ENCODE results near the gene SPATA31C1. TPM values are rescaled to one million over a fixed set of nuclear protein-coding genes. Genes with fewer than 3 reads are reported as not detected.

SPATA31C1 gene
- total and polyA plus RNA-seq, 2 of the 8 experiments (the other 6 are each of a cell fraction or from before 2014, with no cell fraction given) = 0.15 TPM; not detected in 1

GRCh38 chr9:87894998-87895625, 22.6 kb upstream of the SPATA31C1 start:
- no peak overlapping the region for H4K8ac ChIP-seq (ENCODE audit: extremely low read depth, insufficient read depth, low read length)
- FAIRE-seq (peak; percentile 48), DNase-seq (ENCODE audit: low read depth in 1 of 2, low spot score in 2 of 2) (peak in 1 of 2 experiments; percentile 43)
- H3K23ac ChIP-seq (ENCODE audit: insufficient read length) = no peak overlapping the region
- H3K14ac ChIP-seq (ENCODE audit: insufficient read length) = no peak overlapping the region
- no peak overlapping the region for H2BK5ac ChIP-seq (ENCODE audit: low read depth, low read length)
- no peak overlapping the region for H2AK5ac ChIP-seq (ENCODE audit: low read depth, low read length)
- H2BK12ac ChIP-seq (ENCODE audit: low read depth, low read length) = no peak overlapping the region
- H2BK120ac ChIP-seq (replicated peaks; ENCODE audit: low read depth, low read length) = no peak overlapping the region
- H3K9me3 ChIP-seq (ENCODE audit: insufficient read depth in 2 of 2, low read depth in 1 of 2, low read length in 1 of 2) = no peaks in the 10 kb centered on the region
- no peaks in the 10 kb centered on the region for H3K4me1 ChIP-seq (replicated peaks in 1 of 4; ENCODE audit: control insufficient read depth in 3 of 4, insufficient read depth in 4 of 4, low read length in 3 of 4)
- no peak overlapping the region for H4K91ac ChIP-seq (replicated peaks; ENCODE audit: insufficient read length, low read length)
- H3K18ac ChIP-seq (ENCODE audit: extremely low read depth, low read length) = no peak overlapping the region
- WGBS, 2 experiments (ENCODE audit: extremely low coverage in 1 of 2, insufficient coverage in 1 of 2, insufficient read length in 1 of 2, insufficient replicate concordance in 2 of 2, low coverage in 1 of 2, low lambda C conversion rate in 2 of 2, missing lambda C conversion rate in 1 of 2) = 74% methylated on average over 4 of the region's 4 CpGs; no CpG with 5 or more reads in 1 of the 2 experiments
- H3K27ac ChIP-seq (ENCODE audit: low read depth, low read length) = no peak overlapping the region
- H3K4me3 ChIP-seq (ENCODE audit: extremely low read depth in 1 of 4, insufficient read depth in 2 of 4, low read depth in 3 of 4, low read length in 4 of 4) = no peak overlapping the region
- ChIA-PET POLR2A (ENCODE audit: partially characterized antibody) (no interaction called here), CTCF (ENCODE audit: partially characterized antibody) (interaction anchor here (0.6 to 2.0 kb wide), 6 partner anchors 9 to 66 kb away, joined by 3 to 15 read pairs (median 4); partner anchors contain the start of gene SPATA31E1)
- H3K4ac ChIP-seq (replicated peaks; ENCODE audit: insufficient read length, low read depth, low read length) = no peak overlapping the region
- no peaks in the 10 kb centered on the region for H3K79me2 ChIP-seq (ENCODE audit: control insufficient read depth in 1 of 2, insufficient read depth in 2 of 2, low read length in 2 of 2)
- H2BK15ac ChIP-seq (ENCODE audit: low read length) = no peak overlapping the region
- H4K20me1 ChIP-seq (replicated peaks in 1 of 2; ENCODE audit: control insufficient read depth in 1 of 2, insufficient read depth in 2 of 2, low read length in 2 of 2) = no peaks in the 10 kb centered on the region
- no peak overlapping the region for H3K4me2 ChIP-seq (ENCODE audit: insufficient read depth in 1 of 2, low read depth in 2 of 2, low read length in 2 of 2)
- no peaks in the 10 kb centered on the region for H3K23me2 ChIP-seq (ENCODE audit: low read depth, low read length)
- no peak overlapping the region for H2BK20ac ChIP-seq (ENCODE audit: low read length)
- H3K9ac ChIP-seq (replicated peaks in 1 of 4; ENCODE audit: extremely low read depth in 1 of 4, low read depth in 3 of 4, low read length in 3 of 4) = no peak overlapping the region
- no peak overlapping the region for H3K56ac ChIP-seq (replicated peaks; ENCODE audit: insufficient read length, low read depth, low read length)
- no peaks in the 10 kb centered on the region for H3K27me3 ChIP-seq (replicated peaks in 1 of 4; ENCODE audit: control insufficient read depth in 3 of 4, extremely low read depth in 1 of 4, insufficient read depth in 3 of 4, low read length in 3 of 4)
- H4K5ac ChIP-seq (ENCODE audit: insufficient read length, low read depth, low read length) = no peak overlapping the region
- no peaks in the 10 kb centered on the region for H3K79me1 ChIP-seq (ENCODE audit: low read depth, low read length)
- H3K36me3 ChIP-seq (ENCODE audit: control insufficient read depth in 2 of 4, insufficient read depth in 4 of 4, low read length in 3 of 4) = no peaks in the 10 kb centered on the region
- H2AFZ ChIP-seq (ENCODE audit: low read length) = peak overlapping the region; percentile 57; the same call in 1 of the 2 replicates
- TF ChIP-seq PHF8 (conservative IDR thresholded peaks at IDR 0.05; ENCODE audit: low read depth, low read length) = no peak
- TF ChIP-seq ZNF274 (IDR thresholded peaks at IDR 0.05; ENCODE audit: borderline replicate concordance, extremely low read depth, low read length) = no peak
- TF ChIP-seq RXRA (IDR thresholded peaks at IDR 0.05; ENCODE audit: insufficient read depth, low read depth, low read length) = no peak
- TF ChIP-seq NRF1 (IDR thresholded peaks at IDR 0.05; ENCODE audit: low read depth, low read length) = no peak
- peak; percentile 31 to 43 for TF ChIP-seq RAD21 (IDR thresholded peaks at IDR 0.05 in 1 of 2, conservative IDR thresholded peaks at IDR 0.05 in 1 of 2; ENCODE audit: low read depth in 2 of 2, low read length in 2 of 2)
- TF ChIP-seq JUN (IDR thresholded peaks at IDR 0.05; ENCODE audit: low read depth, low read length) = no peak
- no peak for TF ChIP-seq USF2 (IDR thresholded peaks at IDR 0.05; ENCODE audit: low read length)
- no peak for TF ChIP-seq GABPA (IDR thresholded peaks at IDR 0.05; ENCODE audit: borderline replicate concordance, insufficient read depth, low read length)
- 0 out of 2 replicates have a peak, but pooled peaks have one; percentile 22 for TF ChIP-seq YY1 (IDR thresholded peaks at IDR 0.05; ENCODE audit: low read depth, low read length)
- TF ChIP-seq HDAC2 (IDR thresholded peaks at IDR 0.05; ENCODE audit: borderline replicate concordance in 1 of 2, low read depth in 2 of 2, low read length in 2 of 2) = no peak
